Measurements from ENCODE around the gene GUCD1.

DNA sequence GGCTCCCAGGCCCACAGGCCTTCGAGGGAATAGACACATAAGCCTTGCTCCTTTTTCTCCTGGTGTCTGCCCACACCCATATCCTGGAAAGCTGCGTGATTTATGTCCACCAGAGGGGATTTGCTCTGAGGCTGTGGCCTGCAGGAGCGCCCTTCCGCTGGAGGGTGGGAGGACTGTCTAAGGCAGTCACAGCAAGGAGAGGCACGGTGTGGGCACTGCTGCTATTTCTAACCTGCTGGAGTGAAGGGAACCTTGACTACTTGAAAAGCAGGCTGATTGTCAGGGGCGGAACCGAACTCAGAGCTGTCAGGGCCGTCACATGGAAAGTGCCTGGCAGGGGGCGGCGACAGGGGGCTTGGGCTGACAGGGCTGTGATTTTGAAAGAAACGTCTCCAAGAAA lies 56.1 kb downstream of the GUCD1 start:
- TF ChIP-seq, protein P1, sequence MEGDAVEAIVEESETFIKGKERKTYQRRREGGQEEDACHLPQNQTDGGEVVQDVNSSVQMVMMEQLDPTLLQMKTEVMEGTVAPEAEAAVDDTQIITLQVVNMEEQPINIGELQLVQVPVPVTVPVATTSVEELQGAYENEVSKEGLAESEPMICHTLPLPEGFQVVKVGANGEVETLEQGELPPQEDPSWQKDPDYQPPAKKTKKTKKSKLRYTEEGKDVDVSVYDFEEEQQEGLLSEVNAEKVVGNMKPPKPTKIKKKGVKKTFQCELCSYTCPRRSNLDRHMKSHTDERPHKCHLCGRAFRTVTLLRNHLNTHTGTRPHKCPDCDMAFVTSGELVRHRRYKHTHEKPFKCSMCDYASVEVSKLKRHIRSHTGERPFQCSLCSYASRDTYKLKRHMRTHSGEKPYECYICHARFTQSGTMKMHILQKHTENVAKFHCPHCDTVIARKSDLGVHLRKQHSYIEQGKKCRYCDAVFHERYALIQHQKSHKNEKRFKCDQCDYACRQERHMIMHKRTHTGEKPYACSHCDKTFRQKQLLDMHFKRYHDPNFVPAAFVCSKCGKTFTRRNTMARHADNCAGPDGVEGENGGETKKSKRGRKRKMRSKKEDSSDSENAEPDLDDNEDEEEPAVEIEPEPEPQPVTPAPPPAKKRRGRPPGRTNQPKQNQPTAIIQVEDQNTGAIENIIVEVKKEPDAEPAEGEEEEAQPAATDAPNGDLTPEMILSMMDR (IDR thresholded peaks at IDR 0.05; ENCODE audit: insufficient read depth, low read depth, low read length) = no peak
- TF ChIP-seq EZH2 (IDR thresholded peaks at IDR 0.05; ENCODE audit: insufficient read depth, low read length) = no peak

Measured in astrocyte (in vitro differentiated cells and primary cell).